ENCODE results near the gene EDEM1.

The EDEM1 gene

DNA sequence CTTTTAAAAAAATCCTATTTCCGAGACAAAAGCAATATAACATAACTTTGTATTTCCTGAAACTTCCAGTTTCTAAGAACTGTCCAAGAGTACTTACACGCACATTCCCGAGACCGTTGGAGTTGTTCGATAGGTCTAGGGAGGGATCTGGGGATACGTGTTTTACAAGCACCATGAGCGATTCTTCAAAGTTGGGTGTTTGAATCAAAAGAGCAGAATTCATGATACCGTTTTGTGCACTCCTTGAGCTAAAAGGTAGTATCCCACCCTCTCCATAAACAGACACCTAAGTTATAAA lies 700 bp upstream of the EDEM1 start:
- Histone ChIP-seq H2BK12ac (ENCODE audit: low read length) (no peak overlapping the region), H4K91ac (ENCODE audit: low read depth, low read length) (no peak overlapping the region), H3K27ac (ENCODE audit: low read depth, low read length) (peak overlapping the region; percentile 20), H3K4me1 (ENCODE audit: control insufficient read depth in 1 of 2, insufficient read depth in 2 of 2, low read length in 2 of 2) (peaks cover 3 to 7% of the 10 kb centered on the region in 2 experiments), H4K12ac (ENCODE audit: low read depth, low read length) (no peak overlapping the region), H3K4me2 (ENCODE audit: low read length) (peak overlapping the region; percentile 87), H2BK5ac (ENCODE audit: low read depth, low read length, poor library complexity) (no peak overlapping the region), H3K23ac (ENCODE audit: low read length) (no peak overlapping the region), H3K27me3 (ENCODE audit: insufficient read depth, low read length) (no peaks in the 10 kb centered on the region), H3K9me3 (ENCODE audit: insufficient read depth, low read depth, low read length) (no peaks in the 10 kb centered on the region), H2AK5ac (ENCODE audit: low read length) (no peak overlapping the region), H3K79me1 (ENCODE audit: low read length) (peaks cover 12% of the 10 kb centered on the region), H3K79me2 (ENCODE audit: control insufficient read depth, insufficient read depth, low read length, poor library complexity) (peaks cover 20% of the 10 kb centered on the region), H3K4me3 (ENCODE audit: low read depth, low read length) (no peak overlapping the region), H3K36me3 (ENCODE audit: control insufficient read depth in 1 of 2, insufficient read depth in 2 of 2, low read length in 2 of 2) (peaks cover 0 to 5% of the 10 kb centered on the region in 2 experiments), H3K4ac (ENCODE audit: low read depth, low read length) (no peak overlapping the region), H3K18ac (ENCODE audit: low read length) (no peak overlapping the region), H2BK120ac (ENCODE audit: insufficient read depth, low read length, poor library complexity) (peak overlapping the region; percentile 73), H3K9ac (ENCODE audit: low read length) (no peak overlapping the region), H4K8ac (ENCODE audit: low read depth, low read length) (peak overlapping the region; percentile 71), H2AFZ (ENCODE audit: insufficient read depth, low read length, poor library complexity) (no peak overlapping the region), H3K14ac (ENCODE audit: low read length) (no peak overlapping the region)
- peak in 1 of 2 donors; percentile 44 for DNase-seq
- no CpG with 5 or more reads among the region's 8 CpGs for WGBS (ENCODE audit: extremely low coverage, insufficient coverage, insufficient read length)

DNA sequence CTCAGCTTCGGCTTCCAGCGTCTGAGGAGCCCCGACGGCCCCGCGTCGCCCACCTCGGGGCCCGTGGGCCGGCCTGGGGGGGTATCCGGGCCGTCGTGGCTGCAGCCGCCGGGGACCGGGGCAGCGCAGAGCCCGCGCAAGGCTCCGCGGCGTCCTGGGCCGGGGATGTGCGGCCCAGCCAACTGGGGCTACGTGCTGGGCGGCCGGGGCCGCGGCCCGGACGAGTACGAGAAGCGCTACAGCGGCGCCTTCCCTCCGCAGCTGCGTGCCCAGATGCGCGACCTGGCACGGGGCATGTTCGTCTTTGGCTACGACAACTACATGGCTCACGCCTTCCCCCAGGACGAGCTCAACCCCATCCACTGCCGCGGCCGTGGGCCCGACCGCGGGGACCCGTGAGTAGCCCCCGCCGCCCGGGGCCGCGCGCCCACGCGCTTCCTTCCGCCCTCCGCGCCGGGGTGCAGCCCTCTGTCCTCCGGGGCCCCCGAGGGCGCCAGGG lies 462 bp downstream of the EDEM1 start:
- Histone ChIP-seq H4K8ac (ENCODE audit: low read depth, low read length) (peak overlapping the region; percentile 20), H3K18ac (ENCODE audit: low read length) (peak overlapping the region; percentile 85), H3K9me3 (ENCODE audit: insufficient read depth, low read depth, low read length) (no peaks in the 10 kb centered on the region), H3K4me3 (ENCODE audit: low read depth, low read length) (peak overlapping the region; percentile 95), H3K4me2 (ENCODE audit: low read length) (peak overlapping the region; percentile 69), H3K9ac (ENCODE audit: low read length) (peak overlapping the region; percentile 92), H3K4ac (ENCODE audit: low read depth, low read length) (peak overlapping the region; percentile 87), H3K23ac (ENCODE audit: low read length) (no peak overlapping the region), H3K36me3 (ENCODE audit: control insufficient read depth in 1 of 2, insufficient read depth in 2 of 2, low read length in 2 of 2) (peaks cover under 1 to 4% of the 10 kb centered on the region in 2 experiments), H3K4me1 (ENCODE audit: control insufficient read depth in 1 of 2, insufficient read depth in 2 of 2, low read length in 2 of 2) (peaks cover 4 to 8% of the 10 kb centered on the region in 2 experiments), H4K12ac (ENCODE audit: low read depth, low read length) (peak overlapping the region; percentile 3), H3K14ac (ENCODE audit: low read length) (peak overlapping the region; percentile 72), H3K27me3 (ENCODE audit: insufficient read depth, low read length) (no peaks in the 10 kb centered on the region), H2AFZ (ENCODE audit: insufficient read depth, low read length, poor library complexity) (peak overlapping the region; percentile 33), H3K27ac (ENCODE audit: low read depth, low read length) (peak overlapping the region; percentile 83), H3K79me2 (ENCODE audit: control insufficient read depth, insufficient read depth, low read length, poor library complexity) (peaks cover 20% of the 10 kb centered on the region), H2BK5ac (ENCODE audit: low read depth, low read length, poor library complexity) (peak overlapping the region; percentile 89), H2AK5ac (ENCODE audit: low read length) (peak overlapping the region; percentile 61), H4K91ac (ENCODE audit: low read depth, low read length) (peak overlapping the region; percentile 85), H2BK120ac (ENCODE audit: insufficient read depth, low read length, poor library complexity) (peak overlapping the region; percentile 72), H2BK12ac (ENCODE audit: low read length) (peak overlapping the region; percentile 16), H3K79me1 (ENCODE audit: low read length) (peaks cover 12% of the 10 kb centered on the region)
- peak; percentile 25 to 54 for DNase-seq
- no CpG with 5 or more reads among the region's 66 CpGs for WGBS (ENCODE audit: extremely low coverage, insufficient coverage, insufficient read length)

DNA sequence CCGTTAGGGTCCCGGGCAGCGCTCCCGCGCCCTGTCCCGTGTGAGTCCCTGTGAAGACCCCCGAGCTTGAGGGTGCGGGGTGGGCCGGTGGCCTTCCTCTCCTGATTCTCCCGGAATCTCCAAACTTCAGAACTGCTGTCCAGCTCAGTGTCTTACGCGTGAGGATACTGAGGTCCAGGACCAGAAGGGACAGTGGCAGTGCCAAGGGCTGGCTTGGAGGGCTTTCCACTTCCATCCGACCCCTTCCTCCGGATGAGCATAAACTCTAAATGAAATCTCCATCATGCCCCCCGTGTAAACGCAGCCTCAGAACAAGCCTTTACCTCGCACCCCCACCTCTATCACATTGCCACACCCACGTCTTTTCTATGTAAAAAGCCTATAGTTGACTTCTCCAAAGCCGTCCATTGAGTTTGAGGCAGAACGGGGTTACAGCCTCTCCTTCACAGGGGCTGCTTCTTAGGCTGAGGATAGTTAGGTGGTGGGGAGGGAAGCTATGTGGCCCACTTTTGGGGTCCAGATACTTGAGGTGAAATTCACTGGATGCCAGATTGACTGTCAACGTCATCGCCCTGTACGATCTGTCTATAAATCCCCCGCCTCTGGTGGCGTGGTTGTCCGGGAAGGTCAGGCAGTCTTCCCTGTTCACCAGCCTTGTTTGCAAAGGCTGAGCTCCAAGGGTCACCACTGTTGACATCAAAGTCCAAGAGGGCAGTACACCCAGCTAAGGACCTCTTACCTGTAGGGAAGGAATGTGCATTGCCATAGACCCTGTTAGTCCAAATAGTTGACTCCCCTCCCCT lies 1.1 kb downstream of the EDEM1 start:
- H3K9ac ChIP-seq (ENCODE audit: low read length), result peak overlapping the region; percentile 92
- H3K4me3 ChIP-seq (ENCODE audit: low read depth, low read length), result peak overlapping the region; percentile 95
- H2AFZ ChIP-seq (ENCODE audit: insufficient read depth, low read length, poor library complexity), result no peak overlapping the region
- peak; percentile 17 to 54 for DNase-seq
- H3K18ac ChIP-seq (ENCODE audit: low read length), result peak overlapping the region; percentile 85
- H3K9me3 ChIP-seq (ENCODE audit: insufficient read depth, low read depth, low read length), result no peaks in the 10 kb centered on the region
- H4K91ac ChIP-seq (ENCODE audit: low read depth, low read length), result peak overlapping the region; percentile 85
- H3K4me2 ChIP-seq (ENCODE audit: low read length), result peak overlapping the region; percentile 69
- no CpG with 5 or more reads among the region's 26 CpGs for WGBS (ENCODE audit: extremely low coverage, insufficient coverage, insufficient read length)
- H3K27ac ChIP-seq (ENCODE audit: low read depth, low read length), result no peak overlapping the region
- H2AK5ac ChIP-seq (ENCODE audit: low read length), result no peak overlapping the region
- H2BK120ac ChIP-seq (ENCODE audit: insufficient read depth, low read length, poor library complexity), result peak overlapping the region; percentile 27
- H2BK5ac ChIP-seq (ENCODE audit: low read depth, low read length, poor library complexity), result peak overlapping the region; percentile 89
- no peaks in the 10 kb centered on the region for H3K27me3 ChIP-seq (ENCODE audit: insufficient read depth, low read length)
- peak overlapping the region; percentile 3 for H4K12ac ChIP-seq (ENCODE audit: low read depth, low read length)
- no peak overlapping the region for H3K23ac ChIP-seq (ENCODE audit: low read length)
- H3K79me2 ChIP-seq (ENCODE audit: control insufficient read depth, insufficient read depth, low read length, poor library complexity), result peaks cover 20% of the 10 kb centered on the region
- H3K4ac ChIP-seq (ENCODE audit: low read depth, low read length), result peak overlapping the region; percentile 87
- H4K8ac ChIP-seq (ENCODE audit: low read depth, low read length), result peak overlapping the region; percentile 32
- peak overlapping the region; percentile 72 for H3K14ac ChIP-seq (ENCODE audit: low read length)
- H2BK12ac ChIP-seq (ENCODE audit: low read length), result no peak overlapping the region
- H3K36me3 ChIP-seq (ENCODE audit: control insufficient read depth in 1 of 2, insufficient read depth in 2 of 2, low read length in 2 of 2), result peaks cover 2 to 3% of the 10 kb centered on the region in 2 experiments
- H3K4me1 ChIP-seq (ENCODE audit: control insufficient read depth in 1 of 2, insufficient read depth in 2 of 2, low read length in 2 of 2), result peaks cover 5 to 11% of the 10 kb centered on the region in 2 experiments
- H3K79me1 ChIP-seq (ENCODE audit: low read length), result peaks cover 12% of the 10 kb centered on the region

DNA sequence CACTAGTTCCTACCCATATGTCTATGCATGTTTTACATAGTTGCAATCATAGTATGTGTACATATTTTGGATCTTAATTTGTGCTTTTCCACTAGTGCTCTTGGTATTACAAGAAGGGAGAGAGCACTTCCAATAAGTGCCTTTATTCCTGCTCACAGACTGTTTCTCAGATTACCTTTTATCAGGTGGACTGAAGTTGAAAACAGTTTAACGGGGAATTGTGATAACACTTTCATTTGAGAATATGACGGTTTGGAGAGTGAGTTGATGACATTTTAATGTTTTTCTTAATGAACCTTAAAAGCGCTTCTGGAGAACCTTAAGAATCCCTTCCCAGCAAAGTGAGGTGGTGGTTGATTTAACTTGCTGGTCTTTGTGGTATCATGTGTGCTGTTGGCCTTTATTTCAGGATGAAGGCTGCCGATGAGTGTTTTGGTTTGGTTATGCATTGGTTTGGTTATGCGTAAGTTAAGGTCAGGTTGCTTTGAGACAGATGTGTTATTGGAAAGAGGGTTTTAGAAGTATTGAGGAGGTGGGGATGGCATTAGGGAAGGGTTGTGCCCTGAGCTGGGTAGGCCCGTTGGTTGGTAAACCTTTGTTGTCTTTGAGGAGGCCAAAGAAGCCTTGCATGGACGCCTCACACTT lies 2.8 kb downstream of the EDEM1 start:
- no peak overlapping the region for H3K4me3 ChIP-seq (ENCODE audit: low read depth, low read length)
- no peak overlapping the region for H2BK12ac ChIP-seq (ENCODE audit: low read length)
- H4K8ac ChIP-seq (ENCODE audit: low read depth, low read length), result no peak overlapping the region
- H2AFZ ChIP-seq (ENCODE audit: insufficient read depth, low read length, poor library complexity), result no peak overlapping the region
- H3K9ac ChIP-seq (ENCODE audit: low read length), result no peak overlapping the region
- H3K27ac ChIP-seq (ENCODE audit: low read depth, low read length), result no peak overlapping the region
- peaks cover 3 to 5% of the 10 kb centered on the region in 2 experiments for H3K36me3 ChIP-seq (ENCODE audit: control insufficient read depth in 1 of 2, insufficient read depth in 2 of 2, low read length in 2 of 2)
- H3K18ac ChIP-seq (ENCODE audit: low read length), result no peak overlapping the region
- H3K4ac ChIP-seq (ENCODE audit: low read depth, low read length), result peak overlapping the region; percentile 41
- peak in 1 of 2 donors; percentile 50 for DNase-seq
- no peak overlapping the region for H3K4me2 ChIP-seq (ENCODE audit: low read length)
- H3K4me1 ChIP-seq (ENCODE audit: control insufficient read depth in 1 of 2, insufficient read depth in 2 of 2, low read length in 2 of 2), result peaks cover 5 to 14% of the 10 kb centered on the region in 2 experiments
- H4K91ac ChIP-seq (ENCODE audit: low read depth, low read length), result no peak overlapping the region
- H2AK5ac ChIP-seq (ENCODE audit: low read length), result no peak overlapping the region
- peaks cover 22% of the 10 kb centered on the region for H3K79me2 ChIP-seq (ENCODE audit: control insufficient read depth, insufficient read depth, low read length, poor library complexity)
- peaks cover 15% of the 10 kb centered on the region for H3K79me1 ChIP-seq (ENCODE audit: low read length)
- H3K9me3 ChIP-seq (ENCODE audit: insufficient read depth, low read depth, low read length), result no peaks in the 10 kb centered on the region
- H2BK5ac ChIP-seq (ENCODE audit: low read depth, low read length, poor library complexity), result no peak overlapping the region
- H2BK120ac ChIP-seq (ENCODE audit: insufficient read depth, low read length, poor library complexity), result no peak overlapping the region
- no peak overlapping the region for H3K14ac ChIP-seq (ENCODE audit: low read length)
- H4K12ac ChIP-seq (ENCODE audit: low read depth, low read length), result no peak overlapping the region
- no peak overlapping the region for H3K23ac ChIP-seq (ENCODE audit: low read length)
- 100% methylated on average over 1 of the region's 7 CpGs for WGBS (ENCODE audit: extremely low coverage, insufficient coverage, insufficient read length)
- no peaks in the 10 kb centered on the region for H3K27me3 ChIP-seq (ENCODE audit: insufficient read depth, low read length)

Measured in trophoblast cell (in vitro differentiated cells and primary cell).